PFSK-1 (cell line): ENCODE data around the gene MYO1D.

Experiments used
- FOXP2 ChIP-seq: optimal IDR thresholded peaks from 2 replicates; pipeline ENCODE3; 2011; ENCODE audit warnings: borderline replicate concordance, control low read depth, inconsistent platforms; ENCODE audit not compliant: insufficient read depth; ENCODE audit errors: extremely low read length, extremely low read depth
- POLR2AphosphoS5 ChIP-seq: IDR thresholded peaks from 2 replicates; pipeline ENCODE4 v1.6.1; 2012; ENCODE audit warnings: low read depth, mild to moderate bottlenecking, control low read depth, low read length, moderate library complexity
- REST ChIP-seq, 2 experiments: IDR thresholded peaks; 2 replicates each; pipeline versions ENCODE4 v1.6.1 to v1.8.0; 2011 to 2012; ENCODE audit warnings: low read depth in 2 of 2, low read length in 2 of 2, control low read depth in 1 of 2, inconsistent platforms in 1 of 2, mild to moderate bottlenecking in 1 of 2, moderate library complexity in 1 of 2; ENCODE audit not compliant: insufficient read depth in 1 of 2
- SIN3A ChIP-seq: IDR thresholded peaks from 2 replicates; pipeline ENCODE4 v1.6.1; 2012; ENCODE audit warnings: mild to moderate bottlenecking, low read length, moderate library complexity, borderline replicate concordance; ENCODE audit not compliant: insufficient read depth
- TAF1 ChIP-seq: IDR thresholded peaks from 2 replicates; pipeline ENCODE4 v1.6.1; 2012; ENCODE audit warnings: low read length, control low read depth, borderline replicate concordance; ENCODE audit not compliant: insufficient read depth

Gene MYO1D

GRCh38 chr17:32596206-32596605 is 280.7 kb downstream of the MYO1D start:
- no peak for TF ChIP-seq REST (IDR thresholded peaks at IDR 0.05; ENCODE audit: insufficient read depth in 1 of 2, low read depth in 2 of 2, low read length in 2 of 2)

GRCh38 chr17:32593003-32593402 is 283.9 kb downstream of the MYO1D start:
- no peak for TF ChIP-seq POLR2AphosphoS5
- no peak for TF ChIP-seq TAF1
- no peak for TF ChIP-seq FOXP2
- TF ChIP-seq SIN3A = no peak
- no peak for TF ChIP-seq REST (IDR thresholded peaks at IDR 0.05; ENCODE audit: insufficient read depth in 1 of 2, low read depth in 2 of 2, low read length in 2 of 2)

DNA sequence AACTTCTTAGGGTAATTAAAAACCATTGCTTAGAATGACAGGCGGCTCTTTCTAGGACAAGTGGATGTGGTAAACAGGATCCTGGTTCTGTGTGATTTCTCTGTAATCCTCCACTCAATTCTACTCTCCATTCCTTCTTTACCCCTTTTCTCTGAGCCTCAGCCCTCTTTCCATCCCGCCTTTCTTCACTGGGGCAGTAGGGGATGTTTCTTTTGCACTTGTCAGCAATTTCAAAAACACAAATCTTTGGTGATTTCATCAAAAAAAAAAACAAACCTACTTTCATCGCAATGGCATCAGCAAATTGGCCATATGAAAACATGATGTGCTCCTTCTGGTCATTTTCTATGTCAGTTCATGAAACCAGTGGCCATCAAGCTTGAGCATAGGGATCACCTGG is 285.5 kb downstream of the MYO1D start:
- TF ChIP-seq TAF1 (no peak), POLR2AphosphoS5 (no peak), SIN3A (no peak), FOXP2 (no peak), REST (IDR thresholded peaks at IDR 0.05; ENCODE audit: insufficient read depth in 1 of 2, low read depth in 2 of 2, low read length in 2 of 2) (no peak)

- TF ChIP-seq TAF1 (no peak), POLR2AphosphoS5 (no peak)
Measured at GRCh38 chr17:32590974-32591373, 285.9 kb downstream of the MYO1D start.

GRCh38 chr17:32588982-32589381 is 287.9 kb downstream of the MYO1D start:
- TF ChIP-seq FOXP2 (no peak), POLR2AphosphoS5 (no peak), TAF1 (no peak), SIN3A (no peak)

DNA sequence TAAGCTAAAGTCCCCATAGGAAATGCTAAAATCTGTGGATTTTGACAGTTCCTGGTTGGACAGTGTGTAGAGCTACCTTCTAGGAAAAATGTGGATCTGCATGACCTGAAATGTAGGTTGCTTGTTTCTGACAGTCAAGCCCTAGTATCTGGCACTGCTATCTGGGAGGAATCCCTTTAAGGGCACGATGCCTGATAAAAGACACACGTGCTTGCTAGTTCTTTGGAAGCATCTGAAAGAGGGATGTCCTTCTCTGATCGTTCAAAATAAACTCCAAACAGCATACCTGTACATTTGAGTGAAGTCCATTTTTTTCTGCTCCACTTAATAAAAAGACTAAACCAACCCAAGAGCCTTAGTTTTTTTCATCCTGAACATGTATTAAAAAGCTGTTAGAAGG is 288.8 kb downstream of the MYO1D start:
- no peak for TF ChIP-seq POLR2AphosphoS5
- no peak for TF ChIP-seq SIN3A

GRCh38 chr17:32586666-32587065 is 290.3 kb downstream of the MYO1D start:
- TF ChIP-seq FOXP2 (no peak), TAF1 (no peak), SIN3A (no peak), POLR2AphosphoS5 (no peak), REST (IDR thresholded peaks at IDR 0.05; ENCODE audit: insufficient read depth in 1 of 2, low read depth in 2 of 2, low read length in 2 of 2) (no peak)
